GM12878 (cell line): ENCODE results near the gene TTC38. TPM values are rescaled to one million over a fixed set of nuclear protein-coding genes. Genes with fewer than 3 reads are reported as not detected.

Experiments used
- ATAC-seq: fragments of 200-7000 bp; cut with Tn5 transposase; 3 replicates; pipeline ENCODE4 v1.9.1; 2020; ENCODE audit warnings: mild to moderate bottlenecking, moderate library complexity
- BruUV-seq: library from RNA; stranded (reverse); fragments of 400-500 nt; replicated peaks from 2 replicates; lab custom pipeline; 2021; lab: Mats Ljungman, UMichigan
- CTCF ChIA-PET: fragments of 300-600 bp; sonication (Branson Sonifier 250); formaldehyde crosslinking; extraction: SDS; loops from one replicate; lab custom pipeline; 2021; ENCODE audit warnings: inconsistent platforms; lab: Yijun Ruan, JAX
- POLR2A ChIA-PET: fragments of 350-600 bp; formaldehyde crosslinking; extraction: SDS; loops from one replicate; lab custom pipeline; 2021; ENCODE audit warnings: inconsistent platforms; lab: Charles Lee
- RAD21 ChIA-PET: fragments of 300-600 bp; sonication (Branson Sonifier 250); formaldehyde crosslinking; loops from one replicate; lab custom pipeline; 2023; ENCODE audit warnings: antibody characterized with exemption; ENCODE audit not compliant: unreplicated experiment; lab: Charles Lee
- SMC1A ChIA-PET: fragments of 300-600 bp; sonication (Branson Sonifier 250); formaldehyde crosslinking; loops from one replicate; lab custom pipeline; 2023; ENCODE audit not compliant: unreplicated experiment, uncharacterized antibody; lab: Charles Lee
- DNase-seq: peaks from one replicate; pipeline ENCODE4 v3.0.0-alpha.2; 2011; ENCODE audit warnings: low read depth, low spot score
- FAIRE-seq: peaks from 3 replicates; lab custom pipeline; 2011; peaks lifted over from hg19 to GRCh38; lab: Jason Lieb, UNC
- H2AFZ ChIP-seq: 2 replicates; pipeline ENCODE4 v1.6.0; 2011; ENCODE audit warnings: low read depth, low read length, control low read depth; ENCODE audit not compliant: control insufficient read depth
- H3K27ac ChIP-seq: 2 replicates; pipeline ENCODE4 v1.5.1; 2011; ENCODE audit warnings: control low read depth; ENCODE audit not compliant: control insufficient read depth, insufficient read depth
- H3K27me3 ChIP-seq, 2 experiments: replicated peaks in 1 of 2; 2 replicates each; pipeline versions ENCODE4 v1.6.0 to v1.6.1; 2011; ENCODE audit warnings: low read length in 1 of 2; ENCODE audit not compliant: control insufficient read depth in 2 of 2, insufficient read depth in 2 of 2
- H3K36me3 ChIP-seq, 2 experiments: 2 replicates each; pipeline ENCODE4 v1.5.1; 2011; ENCODE audit warnings: low read length in 1 of 2; ENCODE audit not compliant: control insufficient read depth in 2 of 2, insufficient read depth in 2 of 2
- H3K4me1 ChIP-seq: 2 replicates; pipeline ENCODE4 v1.6.1; 2011; ENCODE audit warnings: mild to moderate bottlenecking, low read length, moderate library complexity, mixed read lengths; ENCODE audit not compliant: control insufficient read depth, insufficient read depth
- H3K4me2 ChIP-seq: 2 replicates; pipeline ENCODE4 v1.6.0; 2011; ENCODE audit warnings: control low read depth; ENCODE audit not compliant: control insufficient read depth, insufficient read depth
- H3K4me3 ChIP-seq: fragments of 200-600 bp; sonication (generic); 2 replicates; pipeline ENCODE4 v1.5.1; 2016
- H3K79me2 ChIP-seq: 2 replicates; pipeline ENCODE4 v1.6.0; 2011; ENCODE audit warnings: low read length; ENCODE audit not compliant: control insufficient read depth, insufficient read depth
- H3K9ac ChIP-seq: 2 replicates; pipeline ENCODE4 v1.8.0; 2011; ENCODE audit warnings: low read length, control low read depth, mixed read lengths; ENCODE audit not compliant: control insufficient read depth, insufficient read depth
- H3K9me3 ChIP-seq: replicated peaks from 3 replicates; pipeline ENCODE4 v1.5.1; 2011; ENCODE audit warnings: mild to moderate bottlenecking, low read length; ENCODE audit not compliant: control insufficient read depth, insufficient read depth
- H4K20me1 ChIP-seq: 2 replicates; pipeline ENCODE4 v1.6.0; 2011; ENCODE audit not compliant: control insufficient read depth, insufficient read depth
- DPF2 ChIP-seq: fragments of 450-650 bp; IDR thresholded peaks from 2 replicates; pipeline ENCODE4 v1.6.1; 2017; ENCODE audit warnings: mild to moderate bottlenecking
- IKZF1 ChIP-seq: fragments of 450-650 bp; conservative IDR thresholded peaks from 2 replicates; pipeline ENCODE4 v1.6.1; 2017; ENCODE audit warnings: antibody characterized with exemption, mild to moderate bottlenecking
- KDM1A ChIP-seq: fragments of 200-600 bp; sonication (generic); IDR thresholded peaks from 2 replicates; pipeline ENCODE4 v1.6.1; 2016; ENCODE audit warnings: borderline replicate concordance
- NFYB ChIP-seq: IDR thresholded peaks from 2 replicates; pipeline ENCODE4 v1.6.1; 2011; ENCODE audit warnings: low read depth, mild to moderate bottlenecking, low read length, improper control_type of control experiment, moderate library complexity; ENCODE audit not compliant: insufficient read depth
- REST ChIP-seq: IDR thresholded peaks from 2 replicates; pipeline ENCODE4 v1.6.1; 2012; ENCODE audit warnings: mild to moderate bottlenecking, low read depth, low read length
- WGBS: methylation state at CpG from one replicate; pipeline ENCODE4 v1.1.6; 2016; ENCODE audit warnings: low lambda C conversion rate; ENCODE audit not compliant: insufficient replicate concordance, insufficient coverage; ENCODE audit errors: missing lambda C conversion rate; 5-methylcytosine and 5-hydroxymethylcytosine counted together
- in situ Hi-C: fragments of 300-500 bp; cut with MboI; formaldehyde crosslinking; loops from 9 replicates; pipeline ENCODE4 v1.14.3; 2018; ENCODE audit warnings: mixed read lengths
- intact Hi-C: fragments of 100-400 bp; cut with micrococcal nuclease; formaldehyde crosslinking; loops from one replicate; pipeline ENCODE4 v1.14.2; 2022; ENCODE audit not compliant: unreplicated experiment
- polyA plus RNA-seq, 11 experiments: library from polyadenylated mRNA; depleted of rRNA in 4 of 11; unstranded in 6 of 11; stranded (reverse) in 5 of 11; fragments of >200 nt; fragmentation: Nextera tagmentation in 4 of 11; fragmentation: Illumina TruSeq in 1 of 11; extraction: Ambion mirVana in 4 of 11; extraction: Trizol in 1 of 11; gene quantifications; 1 replicate in 1 of 11; 2 replicates in 10 of 11; pipeline versions ENCODE4 v1.2.1 to v1.2.3, GENCODE V29; 2011 to 2016; ENCODE audit warnings: inconsistent platforms in 2 of 11, missing spikeins in 2 of 11, low read depth in 1 of 11
- total RNA-seq, 4 experiments: library from RNA; depleted of rRNA in 3 of 4; stranded (reverse); fragments of >200 nt in 3 of 4; fragmentation: Illumina TruSeq in 1 of 4; extraction: Trizol in 1 of 4; gene quantifications; 2 replicates each; pipeline versions ENCODE4 v1.2.1 to v1.2.3, GENCODE V29; 2013 to 2021
- TF ChIP-seq, protein P1 (sequence below): IDR thresholded peaks from 2 replicates; pipeline ENCODE4 v1.6.1; 2011; ENCODE audit warnings: low read depth, low read length, improper control_type of control experiment, borderline replicate concordance
- TF ChIP-seq, protein P2 (sequence below): IDR thresholded peaks from 2 replicates; pipeline ENCODE4 v1.6.1; 2011; ENCODE audit warnings: borderline replicate concordance, low read depth, mild to moderate bottlenecking, moderate library complexity, mixed read lengths, low read length; ENCODE audit not compliant: insufficient read depth; ENCODE audit errors: extremely low read length

Gene TTC38
- total and polyA plus RNA-seq, 10 of the 15 experiments (the other 5 are each of a cell fraction or from before 2014, with no cell fraction given): 0.58 to 39.9 (median 13.0) TPM

DNA sequence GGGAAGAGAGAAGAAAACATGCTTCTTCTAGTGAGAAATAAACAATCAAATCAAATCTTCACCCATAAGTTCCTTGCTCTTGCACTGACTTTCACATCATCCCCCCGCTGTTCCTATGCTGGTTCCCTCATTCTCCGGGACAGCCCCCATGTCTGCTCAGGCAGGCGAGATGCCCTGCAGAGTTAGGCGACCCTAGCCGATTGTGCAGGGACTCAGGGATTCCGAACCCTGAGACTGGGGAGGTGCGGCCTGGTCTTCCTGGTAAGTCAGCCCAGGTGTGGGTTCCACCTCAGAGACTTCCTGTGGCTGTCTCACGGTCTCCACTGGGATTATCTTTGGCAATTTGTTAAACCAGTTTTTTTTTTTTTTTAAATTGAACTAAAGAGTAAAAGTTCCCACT lies 6.6 kb downstream of the TTC38 start:
- Histone ChIP-seq H3K79me2 (no peaks in the 10 kb centered on the region), H3K27me3 (no peaks in the 10 kb centered on the region), H3K9me3 (peaks cover 2% of the 10 kb centered on the region; the same call in 2 of the 3 replicates), H3K4me1 (no peaks in the 10 kb centered on the region), H3K9ac (no peak overlapping the region)
- SMC1A ChIA-PET: no interaction called here
- BruUV-seq: no TSS peak
- CTCF ChIA-PET: no interaction called here
- FAIRE-seq: no peak
- RAD21 ChIA-PET: no interaction called here
- intact Hi-C loops: no loop called here
- POLR2A ChIA-PET: no interaction called here
- TF ChIP-seq IKZF1 (no peak), DPF2 (no peak), KDM1A (no peak)
- TF ChIP-seq, protein P1, sequence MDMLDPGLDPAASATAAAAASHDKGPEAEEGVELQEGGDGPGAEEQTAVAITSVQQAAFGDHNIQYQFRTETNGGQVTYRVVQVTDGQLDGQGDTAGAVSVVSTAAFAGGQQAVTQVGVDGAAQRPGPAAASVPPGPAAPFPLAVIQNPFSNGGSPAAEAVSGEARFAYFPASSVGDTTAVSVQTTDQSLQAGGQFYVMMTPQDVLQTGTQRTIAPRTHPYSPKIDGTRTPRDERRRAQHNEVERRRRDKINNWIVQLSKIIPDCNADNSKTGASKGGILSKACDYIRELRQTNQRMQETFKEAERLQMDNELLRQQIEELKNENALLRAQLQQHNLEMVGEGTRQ: no peak
- TF ChIP-seq, all 136 proteins: peak for 0
- Histone ChIP-seq H3K4me3 (no peak overlapping the region), H3K36me3 (peaks cover 3 to 5% of the 10 kb centered on the region in 2 experiments; a peak in 3 of 4 replicates), H2AFZ (no peak overlapping the region), H4K20me1 (no peaks in the 10 kb centered on the region), H3K4me2 (no peak overlapping the region), H3K27ac (no peak overlapping the region)
- no peak for DNase-seq
- no peak for ATAC-seq
- WGBS: over 99% methylated on average over 8 of the region's 8 CpGs
- in situ Hi-C loops: no loop called here

GRCh38 chr22:46275455-46276122 lies 7.8 kb downstream of the TTC38 start:
- no peak overlapping the region for H3K27ac ChIP-seq
- no peaks in the 10 kb centered on the region for H3K27me3 ChIP-seq
- peaks cover 2% of the 10 kb centered on the region; the same call in 1 of the 2 replicates for H3K4me1 ChIP-seq
- SMC1A ChIA-PET: interaction anchor here (1.0 kb wide), 1 partner anchor 34 kb away, joined by 3 read pairs; no protein-coding TSS in a partner anchor
- DNase-seq (no peak), FAIRE-seq (no peak), ATAC-seq (no peak)
- no peaks in the 10 kb centered on the region for H4K20me1 ChIP-seq
- CTCF ChIA-PET: no interaction called here
- no peak overlapping the region for H3K4me2 ChIP-seq
- H2AFZ ChIP-seq: no peak overlapping the region
- RAD21 ChIA-PET: no interaction called here
- in situ Hi-C loops: no loop called here
- no peaks in the 10 kb centered on the region for H3K79me2 ChIP-seq
- 81% methylated on average over 3 of the region's 3 CpGs for WGBS
- BruUV-seq: no TSS peak
- intact Hi-C loops: no loop called here
- TF ChIP-seq NFYB (peak; percentile 90), REST (no peak)
- TF ChIP-seq, protein P2, sequence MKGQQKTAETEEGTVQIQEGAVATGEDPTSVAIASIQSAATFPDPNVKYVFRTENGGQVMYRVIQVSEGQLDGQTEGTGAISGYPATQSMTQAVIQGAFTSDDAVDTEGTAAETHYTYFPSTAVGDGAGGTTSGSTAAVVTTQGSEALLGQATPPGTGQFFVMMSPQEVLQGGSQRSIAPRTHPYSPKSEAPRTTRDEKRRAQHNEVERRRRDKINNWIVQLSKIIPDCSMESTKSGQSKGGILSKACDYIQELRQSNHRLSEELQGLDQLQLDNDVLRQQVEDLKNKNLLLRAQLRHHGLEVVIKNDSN: peak; percentile 47
- TF ChIP-seq, all 136 proteins: peak for 2
- Histone ChIP-seq H3K4me3 (no peak overlapping the region), H3K36me3 (peaks cover 3 to 5% of the 10 kb centered on the region in 2 experiments; a peak in 3 of 4 replicates), H3K9ac (no peak overlapping the region), H3K9me3 (peaks cover 2% of the 10 kb centered on the region; the same call in 2 of the 3 replicates)
- POLR2A ChIA-PET: no interaction called here
